Coronary artery (tissue), 2 donors: Measurements from ENCODE around the gene TPGS1.
A peak's percentile ranks its signal among the peaks of the same experiment; 100 is the strongest.

Experiments
- DNase-seq: peaks from one replicate; pipeline ENCODE4 v3.0.0-alpha.2; 2017; ENCODE audit warnings: low spot score
- H3K27ac ChIP-seq, 2 donors: fragments of 200-600 bp; sonication (generic); one replicate each; pipeline ENCODE4 v1.5.1; 2016 to 2019
- H3K4me3 ChIP-seq: fragments of 200-600 bp; sonication (generic); 2 replicates; pipeline ENCODE4 v1.5.1; 2016; ENCODE audit warnings: mild to moderate bottlenecking, moderate library complexity
- CTCF ChIP-seq: fragments of 200-600 bp; sonication (generic); IDR thresholded peaks from one replicate; pipeline ENCODE4 v1.5.1; 2019; ENCODE audit warnings: antibody characterized with exemption

TPGS1 gene

DNA sequence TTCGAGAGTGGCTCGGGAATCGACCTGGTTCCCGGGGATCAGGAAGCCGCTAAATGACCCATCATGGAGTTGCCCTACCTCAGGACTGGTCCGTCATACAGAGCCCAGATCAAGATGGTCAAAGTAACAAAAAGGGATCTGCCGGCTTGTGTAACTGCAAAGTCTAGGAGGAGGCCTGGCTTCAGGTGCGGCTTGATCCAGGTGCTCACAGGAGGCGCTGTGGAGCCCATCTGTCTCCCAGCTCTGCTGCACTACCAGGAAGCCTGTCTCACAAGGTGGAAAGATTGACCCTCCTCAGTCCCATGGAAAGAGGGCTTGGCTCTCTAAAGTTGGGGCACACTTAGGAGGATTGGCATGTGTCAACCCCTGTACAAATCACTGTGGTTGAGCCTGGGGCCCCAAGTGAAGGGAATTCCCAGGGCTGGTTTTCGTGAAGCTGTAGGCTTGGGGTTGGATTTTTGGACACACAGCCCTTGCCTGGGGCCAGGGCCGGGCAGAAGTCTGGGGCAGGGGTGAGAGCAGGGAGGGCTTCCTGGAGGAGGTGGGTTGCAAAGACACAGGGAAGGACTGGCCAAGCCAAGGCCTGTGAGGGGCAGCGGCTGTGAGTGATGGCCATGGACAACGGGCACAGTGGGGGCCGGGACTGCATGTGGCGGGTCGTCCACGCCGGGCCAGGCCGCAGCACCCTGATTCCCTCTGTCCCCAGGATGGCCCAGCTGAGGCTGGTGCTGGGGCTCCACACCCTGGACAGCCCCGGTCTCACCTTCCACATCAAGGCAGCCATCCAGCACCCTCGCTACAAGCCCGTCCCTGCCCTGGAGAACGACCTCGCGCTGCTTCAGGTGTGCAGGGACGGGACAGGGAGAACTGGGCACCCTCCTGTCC is 40.8 kb downstream of the TPGS1 start:
- DNase-seq = no peak
- H3K4me3 ChIP-seq = no peak overlapping the region
- no peak overlapping the region for H3K27ac ChIP-seq
- TF ChIP-seq CTCF = no peak

DNA sequence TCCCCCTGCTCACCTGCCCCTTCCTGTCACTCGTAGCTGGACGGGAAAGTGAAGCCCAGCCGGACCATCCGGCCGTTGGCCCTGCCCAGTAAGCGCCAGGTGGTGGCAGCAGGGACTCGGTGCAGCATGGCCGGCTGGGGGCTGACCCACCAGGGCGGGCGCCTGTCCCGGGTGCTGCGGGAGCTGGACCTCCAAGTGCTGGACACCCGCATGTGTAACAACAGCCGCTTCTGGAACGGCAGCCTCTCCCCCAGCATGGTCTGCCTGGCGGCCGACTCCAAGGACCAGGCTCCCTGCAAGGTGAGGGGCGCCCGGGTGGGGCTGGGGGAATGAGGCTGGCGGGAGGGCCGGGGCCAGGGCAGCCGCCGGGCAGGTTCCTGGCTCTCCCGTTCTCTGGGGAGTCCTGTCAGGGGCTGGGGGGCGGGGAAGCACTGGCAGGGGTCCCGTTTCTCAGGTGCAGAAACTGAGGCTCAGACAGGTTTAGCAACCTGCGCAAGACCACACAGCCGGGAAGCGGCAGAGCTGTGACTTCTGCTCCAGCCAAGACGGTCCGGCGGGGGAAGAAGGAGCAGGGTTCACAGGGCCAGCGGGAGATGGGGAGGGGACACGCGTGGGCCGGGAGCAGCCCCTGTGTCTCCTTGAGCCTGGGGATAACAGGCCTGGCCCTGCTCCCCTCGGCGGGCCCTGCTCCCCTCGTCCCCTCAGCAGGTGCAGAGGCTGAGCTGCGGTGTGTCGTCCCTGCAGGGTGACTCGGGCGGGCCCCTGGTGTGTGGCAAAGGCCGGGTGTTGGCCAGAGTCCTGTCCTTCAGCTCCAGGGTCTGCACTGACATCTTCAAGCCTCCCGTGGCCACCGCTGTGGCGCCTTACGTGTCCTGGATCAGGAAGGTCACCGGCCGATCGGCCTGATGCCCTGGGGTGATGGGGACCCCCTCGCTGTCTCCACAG is 41.9 kb downstream of the TPGS1 start:
- no peak for TF ChIP-seq CTCF
- H3K4me3 ChIP-seq = no peak overlapping the region
- no peak overlapping the region for H3K27ac ChIP-seq
- DNase-seq = no peak

DNA sequence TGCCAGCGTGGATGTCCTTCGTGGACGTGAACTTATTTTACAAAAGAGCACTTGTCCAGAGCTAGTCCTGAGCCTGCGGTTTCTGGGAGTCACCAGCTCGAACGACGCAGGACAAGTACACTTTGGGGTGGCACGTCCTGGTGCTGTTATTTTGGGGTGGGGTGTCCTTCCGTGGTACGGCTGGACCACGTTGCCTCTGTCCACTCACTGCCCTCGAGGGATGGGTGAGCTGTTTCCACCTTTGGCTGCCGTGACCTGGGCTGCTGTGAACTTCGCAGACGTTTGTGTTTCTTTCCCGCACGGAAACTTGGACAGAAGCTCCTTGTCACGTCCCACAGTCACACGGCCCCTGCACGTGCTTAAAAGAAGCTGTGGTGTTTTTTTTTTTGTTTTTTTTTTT is 47.5 kb downstream of the TPGS1 start:
- no peak for DNase-seq
- Histone ChIP-seq H3K4me3 (no peak overlapping the region), H3K27ac (no peak overlapping the region)
- TF ChIP-seq CTCF = no peak

GRCh38 chr19:555474-555808 is 48.1 kb downstream of the TPGS1 start:
- H3K27ac ChIP-seq = no peak overlapping the region
- no peak for DNase-seq

DNA sequence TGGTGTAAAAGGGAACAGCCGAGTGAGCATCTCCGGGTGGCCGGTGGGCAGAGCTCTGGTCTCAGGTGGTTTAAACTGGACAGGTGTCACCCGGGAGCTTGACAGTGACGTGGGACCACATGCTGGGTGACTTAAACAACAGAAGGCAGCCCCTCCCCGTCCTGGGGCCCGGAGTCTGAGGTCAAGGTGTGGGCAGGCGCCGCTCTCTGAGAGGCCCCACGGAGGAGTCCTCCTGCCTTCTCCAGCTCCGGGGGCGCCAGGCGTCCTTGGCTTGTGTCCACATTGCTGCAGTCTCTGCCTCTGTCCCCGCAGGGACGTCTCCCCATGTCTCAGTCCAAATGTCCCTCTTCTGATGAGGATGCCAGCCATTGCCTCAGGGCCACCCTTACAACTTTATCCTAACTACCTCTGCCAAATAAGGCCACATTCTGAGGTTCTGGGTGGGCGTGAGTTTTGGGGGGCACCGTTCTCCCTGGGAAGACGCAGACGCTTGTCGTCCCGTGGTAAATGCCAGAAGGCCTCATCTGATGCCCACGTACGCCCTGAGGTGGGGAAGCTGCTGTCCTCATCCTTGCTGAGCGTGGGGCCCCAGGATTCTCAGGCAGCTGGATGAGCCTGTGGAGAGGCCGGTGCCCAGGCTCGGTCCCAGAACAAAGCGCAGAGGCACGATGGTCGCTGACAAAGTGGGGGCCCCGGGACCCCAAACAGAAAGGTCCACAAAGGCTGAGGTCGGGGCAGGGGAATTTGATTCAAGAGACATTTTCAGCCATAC is 49.5 kb downstream of the TPGS1 start:
- TF ChIP-seq CTCF = no peak
- Histone ChIP-seq H3K4me3 (no peak overlapping the region), H3K27ac (peak overlapping the region in 1 of 2 donors; percentile 16)
- no peak for DNase-seq

More at GRCh38 chr19:555474-555808, 48.1 kb downstream of the TPGS1 start:
- no peak overlapping the region for H3K4me3 ChIP-seq
- no peak for TF ChIP-seq CTCF

DNA sequence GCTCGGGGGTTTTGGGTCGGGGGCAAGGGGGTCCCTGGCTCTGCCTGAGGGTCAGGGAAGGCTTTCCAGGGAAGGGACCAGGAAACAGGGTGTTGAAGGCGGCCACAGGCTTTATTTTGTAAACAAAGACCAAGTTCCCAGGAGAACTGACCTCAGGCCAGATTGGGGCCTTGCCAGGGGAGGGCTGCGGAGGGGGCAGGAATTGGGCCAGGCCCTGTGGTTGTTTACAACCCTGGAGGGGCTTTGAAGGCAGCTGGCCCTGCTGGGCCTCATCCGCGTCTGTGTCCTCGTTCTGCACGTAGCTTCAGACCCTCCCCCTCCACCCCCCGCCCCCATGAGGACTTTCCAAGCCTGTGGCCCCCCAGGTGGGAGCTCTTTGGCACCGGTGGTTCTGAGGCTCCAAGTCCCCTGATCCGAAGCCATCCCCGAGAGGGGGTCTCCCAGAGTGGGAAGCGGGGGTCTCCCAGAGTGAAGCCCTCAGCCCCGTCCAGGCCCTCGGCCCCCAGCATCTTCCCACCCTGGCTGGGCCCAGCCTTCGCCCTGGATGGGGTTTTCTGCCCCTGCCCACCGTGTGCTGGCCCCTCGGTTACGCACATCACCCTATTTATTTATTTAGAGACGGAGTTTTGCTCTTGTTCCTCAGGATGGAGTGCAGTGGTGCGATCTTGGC is 51.6 kb downstream of the TPGS1 start:
- DNase-seq = no peak
- no peak for TF ChIP-seq CTCF
- no peak overlapping the region for H3K27ac ChIP-seq

More for the DNA sequence above, 51.6 kb downstream of the TPGS1 start:
- H3K4me3 ChIP-seq = no peak overlapping the region
